ENCODE results near the gene GP2.

Gene GP2

GRCh38 chr16:20327444-20328041 is at the start of gene GP2:
Gene GP2 (minus strand): TSS chr16:20327513. CDS start chr16:20326431, 1,082 bp downstream.
- no peak for TF ChIP-seq CTCF (conservative IDR thresholded peaks at IDR 0.05; ENCODE audit: low read length)
- H3K4me3 ChIP-seq (ENCODE audit: low read length): no peak within 1 kb of the TSS
- no peak for DNase-seq (ENCODE audit: low read depth)

DNA sequence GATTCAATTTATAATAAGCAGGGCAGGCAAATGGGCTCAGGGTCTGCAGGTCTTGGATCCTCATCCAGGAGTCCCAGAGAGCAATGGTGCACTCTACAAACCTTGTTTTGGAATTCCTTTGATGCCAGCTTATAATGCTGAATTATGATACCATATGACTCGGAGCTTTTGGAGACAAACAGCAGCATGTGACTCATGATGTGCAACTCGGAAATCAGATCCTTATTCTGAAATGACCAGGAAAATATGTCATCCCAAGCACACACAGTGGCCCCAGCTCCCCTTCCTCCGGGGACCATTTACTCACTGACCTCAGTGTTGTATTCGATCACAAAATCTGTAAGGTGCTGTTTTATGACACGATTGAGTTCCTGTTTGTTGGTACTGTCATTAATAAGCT is 45.4 kb upstream of the GP2 start:
- no peak for TF ChIP-seq CTCF (conservative IDR thresholded peaks at IDR 0.05; ENCODE audit: low read length)
- no peak for DNase-seq (ENCODE audit: low read depth)
- no peak overlapping the region for H3K4me3 ChIP-seq (ENCODE audit: low read length)

DNA sequence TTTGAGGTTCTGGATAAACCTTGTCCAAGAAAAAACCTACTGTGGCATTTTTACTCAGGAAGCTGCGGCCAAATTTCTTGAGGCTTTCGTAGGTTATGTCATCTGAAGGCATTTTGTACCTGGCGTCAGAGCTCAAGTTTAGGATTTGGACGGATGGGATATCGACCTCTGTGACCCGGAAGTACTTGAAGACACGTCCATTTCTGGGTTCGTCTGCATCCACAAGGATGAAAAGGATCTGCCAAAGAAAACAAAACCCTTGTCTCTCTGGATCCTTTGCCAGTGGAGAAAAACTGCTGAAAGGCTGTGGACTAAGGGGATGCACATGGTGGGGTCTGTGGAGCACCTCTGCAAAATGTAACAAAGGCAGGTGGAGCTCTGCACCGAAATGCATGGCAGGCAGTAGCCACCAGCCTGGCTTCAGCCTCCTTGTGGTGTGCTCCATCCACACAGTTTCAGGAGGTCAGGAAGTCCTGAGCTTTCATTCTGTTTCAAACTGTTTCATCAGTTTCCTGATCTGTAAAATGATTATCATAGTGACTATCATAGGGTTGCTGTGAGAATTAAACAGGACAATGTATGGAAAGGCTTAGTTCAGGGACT is 42.2 kb upstream of the GP2 start:
- TF ChIP-seq CTCF (conservative IDR thresholded peaks at IDR 0.05; ENCODE audit: low read length): no peak
- DNase-seq (ENCODE audit: low read depth): no peak
- H3K4me3 ChIP-seq (ENCODE audit: low read length): no peak overlapping the region

DNA sequence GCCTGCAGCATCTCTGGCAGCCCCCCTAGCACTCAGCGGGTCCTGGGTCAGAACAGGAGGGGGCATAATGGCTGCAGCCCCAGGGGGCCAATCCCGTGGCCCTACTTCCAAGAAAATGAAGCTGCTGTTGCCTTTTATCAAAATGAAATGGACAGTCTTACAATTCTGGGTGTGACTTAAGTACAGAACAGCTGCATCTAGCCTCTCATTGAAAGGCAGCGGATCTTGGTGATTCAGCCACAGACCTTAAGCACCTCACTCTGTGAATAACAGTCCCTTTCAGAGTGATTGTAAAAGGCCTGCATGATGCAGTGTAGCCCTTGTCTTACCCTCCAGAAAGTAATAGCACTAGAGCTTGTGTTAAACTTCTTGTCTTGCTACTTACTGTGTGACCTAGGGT is 36.7 kb upstream of the GP2 start:
- no peak for DNase-seq (ENCODE audit: low read depth)
- H3K4me3 ChIP-seq (ENCODE audit: low read length): no peak overlapping the region
- TF ChIP-seq CTCF (conservative IDR thresholded peaks at IDR 0.05; ENCODE audit: low read length): no peak

- TF ChIP-seq CTCF (conservative IDR thresholded peaks at IDR 0.05; ENCODE audit: low read length): no peak
- no peak for DNase-seq (ENCODE audit: low read depth)
- no peak overlapping the region for H3K4me3 ChIP-seq (ENCODE audit: low read length)
These were observed 35.9 kb upstream of the GP2 start for GRCh38 chr16:20363191-20363590.

DNA sequence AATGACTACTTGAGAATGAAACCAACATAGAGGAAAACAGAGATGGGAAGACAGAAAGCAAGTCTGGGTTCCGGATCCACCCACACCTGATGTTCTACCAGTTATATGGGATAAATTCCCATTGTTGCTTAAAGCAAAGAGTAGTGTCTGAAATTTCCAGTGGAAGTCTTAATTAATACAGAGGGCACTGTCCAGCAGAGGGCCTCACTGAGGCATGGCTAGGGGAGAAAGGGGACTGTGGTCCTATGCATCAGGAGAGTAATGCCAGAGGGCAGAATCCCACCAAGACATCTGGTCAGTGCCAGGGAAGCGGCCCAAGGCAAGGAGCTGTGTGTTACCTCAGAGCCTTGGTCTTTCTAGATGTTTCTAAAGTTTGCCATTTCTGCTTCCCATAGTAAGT is 32.7 kb upstream of the GP2 start:
- H3K4me3 ChIP-seq (ENCODE audit: low read length): no peak overlapping the region
- no peak for DNase-seq (ENCODE audit: low read depth)
- no peak for TF ChIP-seq CTCF (conservative IDR thresholded peaks at IDR 0.05; ENCODE audit: low read length)

- no peak for DNase-seq (ENCODE audit: low read depth)
- no peak for TF ChIP-seq CTCF (conservative IDR thresholded peaks at IDR 0.05; ENCODE audit: low read length)
- no peak overlapping the region for H3K4me3 ChIP-seq (ENCODE audit: low read length)
These were observed 27.9 kb upstream of the GP2 start for GRCh38 chr16:20355114-20355782.

All from AG10803 (cell line).